ENCODE measurements around the gene GALNT1. TPM values are rescaled to one million over a fixed set of nuclear protein-coding genes. Genes with fewer than 3 reads are reported as not detected.

GALNT1 gene
- total RNA-seq, 1 experiment from 2014 or later, result 77.9 TPM

GRCh38 chr18:35705988-35706387, 124.4 kb downstream of the GALNT1 start:
- H4K8ac ChIP-seq (replicated peaks; ENCODE audit: insufficient read length, low read depth, low read length), result no peak overlapping the region
- no peaks in the 10 kb centered on the region for H3K23me2 ChIP-seq (ENCODE audit: insufficient read length, low read depth, low read length, poor library complexity, severe bottlenecking)
- H3K4me1 ChIP-seq (ENCODE audit: insufficient read depth, low read length), result no peaks in the 10 kb centered on the region
- no peak overlapping the region for H3K4ac ChIP-seq (ENCODE audit: low read depth, low read length)
- no peak overlapping the region; a peak in 1 of 7 replicates for H3K27ac Mint-ChIP-seq
- no peak overlapping the region for H3K23ac ChIP-seq (ENCODE audit: insufficient read length, low read depth, low read length)
- H4K20me1 ChIP-seq (ENCODE audit: control insufficient read depth, insufficient read depth, insufficient read length), result no peaks in the 10 kb centered on the region
- DNase-seq, result no peak
- no peaks in the 10 kb centered on the region for H3K79me1 ChIP-seq (ENCODE audit: insufficient read depth, low read depth, low read length, poor library complexity, severe bottlenecking)
- H3K4me3 Mint-ChIP-seq, result no peak overlapping the region
- H3T11ph ChIP-seq (ENCODE audit: low read length), result no peak overlapping the region
- no peak overlapping the region for H2AFZ ChIP-seq (ENCODE audit: low read length)
- H3K79me2 ChIP-seq (ENCODE audit: insufficient read depth, low read length), result no peaks in the 10 kb centered on the region
- no peak overlapping the region for H2BK5ac ChIP-seq (ENCODE audit: insufficient read length, low read length)
- H2BK20ac ChIP-seq (ENCODE audit: low read depth, low read length, poor library complexity, severe bottlenecking), result no peak overlapping the region
- H3K4me1 Mint-ChIP-seq, result peaks cover 3 to 13% of the 10 kb centered on the region in 2 experiments; a peak in 2 of 4 replicates
- no peak overlapping the region for H4K91ac ChIP-seq (ENCODE audit: insufficient read length, low read depth, low read length)
- no peak overlapping the region for H3K9ac ChIP-seq (ENCODE audit: extremely low read depth, insufficient read length, low read length)
- H3K9me3 ChIP-seq (ENCODE audit: control insufficient read depth, low read depth, low read length), result no peaks in the 10 kb centered on the region
- no peak overlapping the region for H2BK120ac ChIP-seq (ENCODE audit: low read depth, low read length, poor library complexity, severe bottlenecking)
- no peak overlapping the region for H2BK15ac ChIP-seq (ENCODE audit: low read depth, low read length)
- H3K27ac ChIP-seq (ENCODE audit: insufficient read length, low read depth, low read length), result no peak overlapping the region
- WGBS (ENCODE audit: extremely low coverage, insufficient read length, low lambda C conversion rate), result no CpG with 5 or more reads among the region's 10 CpGs
- no peak overlapping the region for H3K14ac ChIP-seq (ENCODE audit: insufficient read depth, low read length)
- no peak for TF ChIP-seq CTCF (conservative IDR thresholded peaks at IDR 0.05)
- no peak overlapping the region for H4K5ac ChIP-seq (ENCODE audit: insufficient read length, low read depth, low read length)
- H3K27me3 Mint-ChIP-seq (ENCODE audit: low read depth), result no peaks in the 10 kb centered on the region
- no peak overlapping the region for H3K18ac ChIP-seq (ENCODE audit: insufficient read length, low read depth, low read length)
- no peaks in the 10 kb centered on the region for H3K27me3 ChIP-seq (ENCODE audit: insufficient read depth, low read length)
- no peak overlapping the region for H2BK12ac ChIP-seq (ENCODE audit: insufficient read length, low read depth, low read length)
- H3K56ac ChIP-seq (ENCODE audit: insufficient read length, low read depth, low read length), result no peak overlapping the region
- H2AK5ac ChIP-seq (ENCODE audit: insufficient read length, low read length), result no peak overlapping the region
- no peak overlapping the region for H3K4me2 ChIP-seq (ENCODE audit: insufficient read depth, insufficient read length, low read length)
- no peaks in the 10 kb centered on the region for H3K9me3 Mint-ChIP-seq
- peaks cover 0 to 12% (median 3%) of the 10 kb centered on the region in 3 experiments; a peak in 3 of 7 replicates for H3K36me3 Mint-ChIP-seq (ENCODE audit: insufficient read depth in 1 of 3, low read depth in 3 of 3)
